ENCODE measurements around the gene INTS11.

The INTS11 gene

GRCh38 chr1:1361233-1361981 is 36.9 kb upstream of the INTS11 start:
- Mint-ChIP-seq H3K36me3 (ENCODE audit: low read depth) (no peaks in the 10 kb centered on the region), H3K4me3 (no peak overlapping the region), H3K9me3 (no peaks in the 10 kb centered on the region), H3K27me3 (peaks cover 4% of the 10 kb centered on the region), H3K27ac (no peak overlapping the region), H3K4me1 (ENCODE audit: low read depth) (peaks cover 14% of the 10 kb centered on the region)

DNA sequence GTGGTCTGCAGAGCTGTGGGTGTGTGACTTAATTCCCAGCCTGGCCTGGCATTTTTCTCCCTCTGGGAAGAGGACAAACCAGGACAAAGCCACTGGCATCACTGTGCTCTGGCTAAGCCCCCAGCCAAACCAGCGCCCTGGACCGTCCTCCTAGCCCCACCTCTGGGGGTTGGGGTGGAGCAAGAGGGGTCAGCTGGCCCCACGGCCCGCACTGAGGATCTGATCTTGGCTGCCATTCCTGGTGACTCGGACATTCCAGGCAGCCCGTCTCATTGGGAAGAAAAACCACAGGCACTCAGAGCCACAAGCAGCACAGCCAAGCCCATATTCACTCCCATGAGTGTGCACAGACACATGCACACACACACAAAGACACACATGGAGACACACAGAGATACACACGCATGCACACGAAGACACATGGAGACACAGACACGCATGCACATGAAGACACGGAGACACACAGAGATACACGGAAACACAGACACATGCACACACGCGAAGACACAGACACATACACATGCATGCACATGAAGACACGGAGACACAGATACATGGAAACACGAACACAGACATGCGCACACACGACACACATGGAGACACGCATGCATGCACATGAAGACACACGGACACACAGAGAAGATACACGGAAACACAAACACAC is 36.2 kb upstream of the INTS11 start:
- Mint-ChIP-seq H3K27me3 (peaks cover 4% of the 10 kb centered on the region), H3K27ac (no peak overlapping the region), H3K36me3 (ENCODE audit: low read depth) (no peaks in the 10 kb centered on the region), H3K4me1 (ENCODE audit: low read depth) (peaks cover 14% of the 10 kb centered on the region), H3K9me3 (no peaks in the 10 kb centered on the region), H3K4me3 (no peak overlapping the region)

GRCh38 chr1:1359664-1360468 is 35.4 kb upstream of the INTS11 start:
- Mint-ChIP-seq H3K4me3 (no peak overlapping the region), H3K27ac (no peak overlapping the region), H3K36me3 (ENCODE audit: low read depth) (no peaks in the 10 kb centered on the region), H3K9me3 (no peaks in the 10 kb centered on the region), H3K4me1 (ENCODE audit: low read depth) (peaks cover 14% of the 10 kb centered on the region), H3K27me3 (peaks cover 4% of the 10 kb centered on the region)

GRCh38 chr1:1359308-1359663 is 34.8 kb upstream of the INTS11 start:
- peaks cover 14% of the 10 kb centered on the region for H3K4me1 Mint-ChIP-seq (ENCODE audit: low read depth)
- H3K4me3 Mint-ChIP-seq, result no peak overlapping the region
- no peaks in the 10 kb centered on the region for H3K36me3 Mint-ChIP-seq (ENCODE audit: low read depth)
- peak overlapping the region; percentile 16 for H3K27ac Mint-ChIP-seq
- H3K27me3 Mint-ChIP-seq, result peaks cover 5% of the 10 kb centered on the region
- no peaks in the 10 kb centered on the region for H3K9me3 Mint-ChIP-seq

- Mint-ChIP-seq H3K4me3 (no peak within 1 kb of the TSS), H3K4me1 (ENCODE audit: low read depth) (peaks cover 14% of the 10 kb centered on the region), H3K27me3 (peaks cover 11% of the 10 kb centered on the region), H3K9me3 (no peaks in the 10 kb centered on the region), H3K36me3 (ENCODE audit: low read depth) (no peaks in the 10 kb centered on the region), H3K27ac (peak within 1 kb of the TSS; percentile 16)
These were observed 34.2 kb upstream of the INTS11 start, which contains the start of gene MXRA8 for GRCh38 chr1:1358433-1359271. MXRA8 (minus strand) TSS chr1:1358555; CDS start chr1:1358504, 51 bp downstream.

DNA sequence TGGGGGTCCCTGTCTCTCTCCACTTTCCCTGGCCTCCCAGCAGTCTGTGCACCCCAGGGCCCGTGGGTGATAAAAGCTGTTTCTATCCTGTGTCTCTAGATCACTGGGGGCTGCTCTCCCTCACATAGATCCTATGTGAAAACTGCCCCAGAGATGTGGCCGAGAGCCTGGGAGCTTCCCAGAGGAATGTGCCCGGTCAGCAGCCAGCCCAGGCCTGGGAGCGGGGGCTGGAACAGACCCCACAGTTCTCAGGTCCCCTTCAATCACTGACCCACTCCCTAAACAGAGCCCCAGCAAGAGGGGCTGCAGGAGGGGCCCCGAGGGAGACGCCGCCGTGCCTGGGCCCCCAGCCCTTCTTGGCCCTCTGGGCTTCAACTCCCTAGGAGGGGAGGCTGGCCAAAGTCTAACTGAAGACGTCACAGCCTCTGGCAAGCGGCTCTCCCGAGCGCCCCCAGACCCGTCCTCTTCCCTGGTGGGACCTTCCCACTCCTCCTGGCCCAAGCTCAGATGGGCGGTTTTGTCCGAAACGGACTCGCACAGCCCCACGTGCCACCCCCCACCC is 33.5 kb upstream of the INTS11 start:
- no peak overlapping the region for H3K27ac Mint-ChIP-seq
- H3K27me3 Mint-ChIP-seq, result peaks cover 13% of the 10 kb centered on the region
- no peaks in the 10 kb centered on the region for H3K9me3 Mint-ChIP-seq
- no peaks in the 10 kb centered on the region for H3K36me3 Mint-ChIP-seq (ENCODE audit: low read depth)
- peaks cover 14% of the 10 kb centered on the region for H3K4me1 Mint-ChIP-seq (ENCODE audit: low read depth)
- no peak overlapping the region for H3K4me3 Mint-ChIP-seq

- Mint-ChIP-seq H3K4me1 (ENCODE audit: low read depth) (peaks cover 24% of the 10 kb centered on the region), H3K27me3 (peaks cover 21% of the 10 kb centered on the region), H3K36me3 (ENCODE audit: low read depth) (no peaks in the 10 kb centered on the region), H3K9me3 (no peaks in the 10 kb centered on the region), H3K4me3 (no peak overlapping the region), H3K27ac (no peak overlapping the region)
These were observed 32.4 kb upstream of the INTS11 start for GRCh38 chr1:1356796-1357401.

- peaks cover 24% of the 10 kb centered on the region for H3K4me1 Mint-ChIP-seq (ENCODE audit: low read depth)
- H3K9me3 Mint-ChIP-seq, result no peaks in the 10 kb centered on the region
- H3K27me3 Mint-ChIP-seq, result peaks cover 21% of the 10 kb centered on the region
- no peaks in the 10 kb centered on the region for H3K36me3 Mint-ChIP-seq (ENCODE audit: low read depth)
- no peak overlapping the region for H3K27ac Mint-ChIP-seq
- no peak overlapping the region for H3K4me3 Mint-ChIP-seq
These were observed 31.8 kb upstream of the INTS11 start for GRCh38 chr1:1356166-1356795.

DNA sequence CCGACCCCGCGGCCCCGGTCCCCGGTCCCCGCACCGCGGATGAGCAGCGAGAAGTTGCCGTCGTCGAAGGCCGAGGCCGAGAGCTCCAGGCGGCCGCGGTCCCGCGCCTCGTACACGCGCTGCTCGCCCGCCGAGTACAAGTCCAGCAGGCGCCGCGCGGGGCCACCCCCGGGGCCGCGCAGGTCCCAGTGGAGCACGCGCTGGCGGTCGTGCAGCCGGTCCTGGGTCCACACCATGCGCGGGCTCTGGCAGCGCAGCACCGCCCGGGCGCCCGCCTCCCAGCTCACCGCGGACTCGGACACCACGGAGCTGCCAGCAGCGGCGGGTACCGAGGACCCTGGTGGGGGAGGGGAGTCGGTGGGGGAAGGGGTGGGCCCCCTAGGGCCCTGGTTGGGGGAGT is 31.0 kb upstream of the INTS11 start:
- no peaks in the 10 kb centered on the region for H3K36me3 Mint-ChIP-seq (ENCODE audit: low read depth)
- no peak overlapping the region for H3K27ac Mint-ChIP-seq
- H3K27me3 Mint-ChIP-seq, result peaks cover 17% of the 10 kb centered on the region
- peaks cover 24% of the 10 kb centered on the region for H3K4me1 Mint-ChIP-seq (ENCODE audit: low read depth)
- no peak overlapping the region for H3K4me3 Mint-ChIP-seq
- H3K9me3 Mint-ChIP-seq, result no peaks in the 10 kb centered on the region

GRCh38 chr1:1354271-1355247 is 30.1 kb upstream of the INTS11 start:
- Mint-ChIP-seq H3K9me3 (no peaks in the 10 kb centered on the region), H3K27me3 (peaks cover 17% of the 10 kb centered on the region), H3K36me3 (ENCODE audit: low read depth) (no peaks in the 10 kb centered on the region), H3K4me3 (no peak overlapping the region), H3K4me1 (ENCODE audit: low read depth) (peaks cover 24% of the 10 kb centered on the region), H3K27ac (no peak overlapping the region)

- peaks cover 14% of the 10 kb centered on the region for H3K4me1 Mint-ChIP-seq (ENCODE audit: low read depth)
- H3K27me3 Mint-ChIP-seq, result peaks cover 17% of the 10 kb centered on the region
- H3K4me3 Mint-ChIP-seq, result no peak overlapping the region
- H3K9me3 Mint-ChIP-seq, result no peaks in the 10 kb centered on the region
- H3K27ac Mint-ChIP-seq, result no peak overlapping the region
- H3K36me3 Mint-ChIP-seq (ENCODE audit: low read depth), result no peaks in the 10 kb centered on the region
These were observed 29.1 kb upstream of the INTS11 start for GRCh38 chr1:1353389-1354151.

GRCh38 chr1:1352786-1353388 is 28.4 kb upstream of the INTS11 start:
- H3K9me3 Mint-ChIP-seq, result no peaks in the 10 kb centered on the region
- no peak overlapping the region for H3K27ac Mint-ChIP-seq
- H3K4me1 Mint-ChIP-seq (ENCODE audit: low read depth), result peaks cover 13% of the 10 kb centered on the region
- H3K36me3 Mint-ChIP-seq (ENCODE audit: low read depth), result no peaks in the 10 kb centered on the region
- H3K4me3 Mint-ChIP-seq, result no peak overlapping the region
- peaks cover 17% of the 10 kb centered on the region for H3K27me3 Mint-ChIP-seq
